ENCODE data around the gene USP10. TPM values are rescaled to one million over a fixed set of nuclear protein-coding genes. Genes with fewer than 3 reads are reported as not detected.

USP10 gene
- total RNA-seq, 4 donors from 2014 or later = 44.6 to 89.6 (median 55.9) TPM

GRCh38 chr16:84785843-84786581 is 86.2 kb downstream of the USP10 start:
- DNase-seq (ENCODE audit: low spot score) = no peak
- no peak for TF ChIP-seq CTCF (IDR thresholded peaks at IDR 0.05)
- no peak for ATAC-seq (ENCODE audit: low FRiP score)

DNA sequence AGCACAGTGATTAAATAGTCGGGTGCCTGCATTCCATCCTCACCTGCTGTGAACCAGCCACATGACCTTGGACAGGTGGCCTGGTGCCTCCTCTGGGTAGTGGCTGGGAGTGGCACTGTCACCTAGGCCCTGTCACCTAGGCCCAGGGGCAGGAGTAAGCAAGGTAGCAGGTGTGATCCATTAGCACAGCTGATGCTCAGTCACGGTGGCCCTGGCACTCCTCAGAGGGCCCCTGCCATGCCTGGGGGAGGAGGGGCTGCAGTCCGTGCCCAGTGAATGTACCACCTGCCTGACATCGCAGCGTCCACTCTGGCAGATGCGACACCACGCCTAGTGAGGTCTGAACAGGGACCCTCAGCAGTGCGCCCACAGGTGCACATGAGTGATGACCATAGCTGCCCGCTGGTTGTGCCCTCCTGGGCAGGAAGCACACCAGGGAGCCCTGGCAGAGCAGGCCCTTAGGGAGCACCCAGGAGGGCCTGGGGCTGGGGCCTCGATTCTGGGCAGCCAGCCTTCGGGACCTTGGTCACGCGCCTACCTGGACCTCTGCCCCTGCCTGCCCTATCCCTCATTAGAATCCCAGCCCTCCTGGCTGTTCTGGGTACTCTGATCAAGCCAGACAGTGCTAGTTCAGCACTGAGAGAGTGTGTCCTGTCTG is 86.9 kb downstream of the USP10 start:
- no peak for DNase-seq (ENCODE audit: low spot score)
- ATAC-seq (ENCODE audit: low FRiP score) = no peak
- no peak for TF ChIP-seq CTCF (IDR thresholded peaks at IDR 0.05)

DNA sequence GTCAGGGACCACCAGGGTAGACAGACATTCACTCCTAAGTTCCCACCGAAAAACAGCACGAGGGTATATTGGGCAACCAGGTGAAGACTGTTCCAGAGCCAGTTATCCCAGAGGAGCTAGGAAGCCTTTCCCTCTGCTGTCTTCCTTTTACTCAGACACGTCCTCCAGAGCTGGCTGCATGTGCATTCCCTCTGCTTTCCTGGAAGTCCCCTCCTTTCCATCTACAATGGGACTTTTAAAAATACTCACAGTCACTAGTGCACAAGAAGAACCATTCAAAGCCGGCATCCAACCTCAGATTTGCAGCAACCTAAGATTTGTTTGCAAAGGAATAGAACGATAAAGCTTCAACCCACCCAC is 87.4 kb downstream of the USP10 start:
- no peak for DNase-seq (ENCODE audit: low spot score)
- ATAC-seq (ENCODE audit: low FRiP score) = no peak
- TF ChIP-seq CTCF (IDR thresholded peaks at IDR 0.05) = no peak

DNA sequence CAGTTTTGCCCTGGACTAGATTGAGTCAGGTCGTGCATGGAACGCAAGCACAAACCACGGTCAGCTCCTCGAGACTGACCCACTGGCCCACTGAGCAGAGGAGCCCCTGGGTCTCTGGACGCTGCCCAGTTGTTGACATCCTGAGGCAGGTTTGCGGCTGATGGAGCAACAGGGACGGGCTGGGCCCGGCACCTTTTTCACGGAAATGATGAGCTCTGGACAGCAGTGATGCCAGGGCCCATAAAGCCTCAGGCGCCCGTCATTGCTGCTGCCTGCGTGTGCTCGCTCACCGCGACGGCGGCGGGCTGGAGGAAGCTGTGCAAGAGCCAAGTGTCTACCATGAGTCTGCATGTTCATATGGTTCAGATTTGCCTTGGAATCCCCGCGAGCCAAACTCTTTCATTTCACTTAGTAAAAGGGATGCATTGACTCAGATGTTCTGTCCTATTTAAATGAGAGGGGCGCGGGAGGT is 89.2 kb downstream of the USP10 start:
- no peak for TF ChIP-seq CTCF (IDR thresholded peaks at IDR 0.05)
- DNase-seq (ENCODE audit: low spot score) = no peak
- ATAC-seq (ENCODE audit: low FRiP score) = no peak

DNA sequence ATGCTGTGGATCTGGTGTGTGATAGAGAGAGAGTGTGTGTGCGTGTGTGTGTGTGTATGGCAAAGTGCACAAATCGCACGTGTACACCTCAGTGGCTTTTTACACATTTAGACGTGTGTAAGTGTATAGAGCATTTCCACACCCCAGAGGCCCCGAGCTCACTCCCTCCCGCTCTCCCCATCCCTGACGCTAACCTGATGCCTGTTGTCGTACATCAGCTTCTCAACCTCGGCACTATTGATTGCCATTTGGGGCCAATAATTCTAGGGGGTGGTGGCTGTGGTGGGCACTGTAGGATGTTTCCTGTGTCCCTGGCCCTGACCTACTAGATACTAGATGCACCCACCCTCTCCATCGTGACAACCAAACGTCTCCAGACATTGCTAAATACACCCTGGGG is 89.6 kb downstream of the USP10 start:
- no peak for ATAC-seq (ENCODE audit: low FRiP score)
- TF ChIP-seq CTCF (IDR thresholded peaks at IDR 0.05) = no peak

GRCh38 chr16:84790301-84790700 is 90.5 kb downstream of the USP10 start:
- no peak for ATAC-seq (ENCODE audit: low FRiP score)
- TF ChIP-seq CTCF (IDR thresholded peaks at IDR 0.05) = no peak
- DNase-seq (ENCODE audit: low spot score) = no peak

More for the DNA sequence above, 89.6 kb downstream of the USP10 start:
- no peak for DNase-seq (ENCODE audit: low spot score)

- no peak for TF ChIP-seq CTCF (IDR thresholded peaks at IDR 0.05)
- no peak for ATAC-seq (ENCODE audit: low FRiP score)
- DNase-seq (ENCODE audit: low spot score) = no peak
Measured at GRCh38 chr16:84791088-84791487, 91.3 kb downstream of the USP10 start.

Data from omental fat pad (tissue), 4 donors.